A549 (cell line): ENCODE measurements around the gene EFHC1. TPM values are rescaled to one million over a fixed set of nuclear protein-coding genes. Genes with fewer than 3 reads are reported as not detected.
A peak's percentile ranks its signal among the peaks of the same experiment; 100 is the strongest.

ENCODE experiments used
- ATAC-seq, 2 experiments: fragments of 200-7000 bp in 1 of 2; fragments of >200 bp in 1 of 2; cut with Nextera tagmentation in 1 of 2; cut with Tn5 transposase in 1 of 2; 3 replicates each; pipeline versions ENCODE4 v1.8.0 to v1.9.1; 2018 to 2020; ENCODE audit warnings: mild to moderate bottlenecking in 1 of 2, moderate library complexity in 1 of 2
- CTCF ChIA-PET: fragments of 300-600 bp; sonication (Branson Sonifier 250); formaldehyde crosslinking; extraction: SDS; loops from one replicate; lab custom pipeline; 2021; ENCODE audit warnings: antibody characterized with exemption, inconsistent platforms; lab: Yijun Ruan, JAX
- POLR2A ChIA-PET: fragments of 350-600 bp; formaldehyde crosslinking; extraction: SDS; loops from one replicate; lab custom pipeline; 2021; ENCODE audit warnings: antibody characterized with exemption, inconsistent platforms; lab: Yijun Ruan, JAX
- DNase-seq, 2 experiments: peaks; one replicate each; pipeline versions ENCODE4 v3.0.0 to v3.0.0-alpha.2; 2011 to 2016; ENCODE audit warnings: low read depth in 1 of 2, low spot score in 1 of 2
- FAIRE-seq: peaks from 2 replicates; lab custom pipeline; 2011; peaks lifted over from hg19 to GRCh38; lab: Jason Lieb, UNC
- H3K27ac ChIP-seq, 2 experiments: fragments of >200 bp; sonication (Bioruptor Twin); formaldehyde crosslinking; 3 replicates each; pipeline ENCODE4 v1.5.1; 2016 to 2017
- H3K4me1 ChIP-seq: fragments of >200 bp; sonication (Bioruptor Twin); formaldehyde crosslinking; 3 replicates; pipeline ENCODE4 v1.6.1; 2016
- H3K4me2 ChIP-seq: fragments of >200 bp; sonication (Bioruptor Twin); formaldehyde crosslinking; 3 replicates; pipeline ENCODE4 v1.6.1; 2016
- H3K4me3 ChIP-seq: fragments of >200 bp; sonication (Bioruptor Twin); formaldehyde crosslinking; 3 replicates; pipeline ENCODE4 v1.5.1; 2016
- H3K9me3 ChIP-seq: fragments of >200 bp; sonication (Bioruptor Twin); formaldehyde crosslinking; 3 replicates; pipeline ENCODE4 v1.6.1; 2016
- CBX2 ChIP-seq: fragments of 200-600 bp; sonication (generic); IDR thresholded peaks from 2 replicates; pipeline ENCODE4 v1.6.1; 2016; ENCODE audit warnings: low read depth, mild to moderate bottlenecking, borderline replicate concordance
- CBX8 ChIP-seq: fragments of 200-600 bp; sonication (generic); IDR thresholded peaks from 2 replicates; pipeline ENCODE4 v1.6.1; 2016
- CEBPB ChIP-seq, 2 experiments: fragments of >200 bp in 1 of 2; sonication (Bioruptor Twin) in 1 of 2; formaldehyde crosslinking in 1 of 2; IDR thresholded peaks; 2 replicates each; pipeline ENCODE4 v1.6.1; 2012 to 2016
- EHF ChIP-seq: fragments of 250-450 bp; sonication (Bioruptor Pico); IDR thresholded peaks from 2 replicates; pipeline ENCODE4 v1.5.0; 2020; ENCODE audit warnings: mild to moderate bottlenecking
- EP300 ChIP-seq, 2 experiments: fragments of >200 bp; sonication (Bioruptor Twin); formaldehyde crosslinking; IDR thresholded peaks; 2 replicates in 1 of 2; 3 replicates in 1 of 2; pipeline ENCODE4 v1.6.1; 2016 to 2017
- FOSB ChIP-seq: fragments of 250-450 bp; sonication (Bioruptor Pico); IDR thresholded peaks from 2 replicates; pipeline ENCODE4 v1.5.0; 2020; ENCODE audit warnings: mild to moderate bottlenecking, moderate library complexity
- FOSL2 ChIP-seq, 2 experiments: fragments of 450-650 bp in 1 of 2; fragments of >200 bp in 1 of 2; sonication (Bioruptor Twin) in 1 of 2; formaldehyde crosslinking; IDR thresholded peaks; 2 replicates each; pipeline versions ENCODE4 v1.5.0 to v1.6.1; 2016 to 2020; ENCODE audit warnings: mild to moderate bottlenecking in 1 of 2, moderate library complexity in 1 of 2
- HOXB13 ChIP-seq: fragments of 250-450 bp; sonication (Bioruptor Pico); IDR thresholded peaks from 2 replicates; pipeline ENCODE4 v1.5.0; 2020; ENCODE audit warnings: low read depth, mild to moderate bottlenecking, moderate library complexity
- HOXB5 ChIP-seq: fragments of 250-450 bp; sonication (Bioruptor Pico); IDR thresholded peaks from 2 replicates; pipeline ENCODE4 v1.5.0; 2020; ENCODE audit warnings: mild to moderate bottlenecking, moderate library complexity
- JUNB ChIP-seq: fragments of >200 bp; sonication (Bioruptor Twin); formaldehyde crosslinking; IDR thresholded peaks from 2 replicates; pipeline ENCODE4 v1.6.1; 2016
- MAZ ChIP-seq: fragments of 150-350 bp; IDR thresholded peaks from 2 replicates; pipeline ENCODE4 v1.6.1; 2014; ENCODE audit warnings: antibody characterized with exemption, low read depth, low read length, borderline replicate concordance
- MYC ChIP-seq: IDR thresholded peaks from 2 replicates; pipeline ENCODE4 v1.6.1; 2012; ENCODE audit warnings: mild to moderate bottlenecking, inconsistent platforms, low read length, improper control_type of control experiment, borderline replicate concordance
- NFE2L2 ChIP-seq: fragments of 150-350 bp; conservative IDR thresholded peaks from 2 replicates; pipeline ENCODE4 v1.6.1; 2014; ENCODE audit warnings: low read length
- PHF8 ChIP-seq: fragments of 200-600 bp; sonication (generic); IDR thresholded peaks from 2 replicates; pipeline ENCODE4 v1.6.1; 2016; ENCODE audit warnings: low read depth, mild to moderate bottlenecking, antibody characterized with exemption, moderate library complexity, borderline replicate concordance
- POLR2A ChIP-seq: IDR thresholded peaks from 2 replicates; pipeline ENCODE4 v1.6.1; 2012; ENCODE audit warnings: mild to moderate bottlenecking, low read length
- RAD21 ChIP-seq, 2 experiments: fragments of >200 bp in 1 of 2; sonication (Bioruptor Twin) in 1 of 2; formaldehyde crosslinking in 1 of 2; IDR thresholded peaks in 1 of 2; conservative IDR thresholded peaks in 1 of 2; 2 replicates in 1 of 2; 3 replicates in 1 of 2; pipeline ENCODE4 v1.6.1; 2012 to 2018; ENCODE audit warnings: inconsistent platforms in 1 of 2
- RCOR1 ChIP-seq: fragments of 150-350 bp; IDR thresholded peaks from 2 replicates; pipeline ENCODE4 v1.6.1; 2014; ENCODE audit warnings: antibody characterized with exemption, low read length, low read depth
- RFX5 ChIP-seq: fragments of 450-650 bp; IDR thresholded peaks from 2 replicates; pipeline ENCODE4 v1.7.1; 2014; ENCODE audit warnings: antibody characterized with exemption, mild to moderate bottlenecking, moderate library complexity
- TFCP2L1 ChIP-seq: fragments of 250-450 bp; sonication (Bioruptor Pico); IDR thresholded peaks from 2 replicates; pipeline ENCODE4 v1.5.0; 2021; ENCODE audit warnings: mild to moderate bottlenecking
- TP53 ChIP-seq: fragments of 250-450 bp; sonication (Bioruptor Pico); IDR thresholded peaks from 2 replicates; pipeline ENCODE4 v1.5.0; 2021; ENCODE audit warnings: mild to moderate bottlenecking, moderate library complexity
- USF2 ChIP-seq: fragments of 450-650 bp; IDR thresholded peaks from 2 replicates; pipeline ENCODE4 v1.6.1; 2014; ENCODE audit warnings: antibody characterized with exemption
- ZC3H11A ChIP-seq: fragments of 450-650 bp; IDR thresholded peaks from 2 replicates; pipeline ENCODE4 v1.6.1; 2014; ENCODE audit warnings: antibody characterized with exemption, mild to moderate bottlenecking
- WGBS: methylation state at CpG from one replicate; pipeline ENCODE4 v1.1.6; 2017; ENCODE audit errors: missing lambda C conversion rate; 5-methylcytosine and 5-hydroxymethylcytosine counted together
- polyA plus RNA-seq, 4 experiments: library from polyadenylated mRNA; depleted of rRNA in 3 of 4; stranded (reverse); fragments of >200 nt; fragmentation: RNase III in 1 of 4; extraction: RNeasy Plus Mini Kit Qiagen cat#74134 plus additional on column Dnase treatment in 1 of 4; gene quantifications; 2 replicates in 3 of 4; 3 replicates in 1 of 4; pipeline ENCODE4 v1.2.3, GENCODE V29; 2011 to 2017
- TF ChIP-seq, protein P1 (sequence below): fragments of >200 bp; sonication (Bioruptor Twin); formaldehyde crosslinking; IDR thresholded peaks from 3 replicates; pipeline ENCODE4 v1.6.1; 2016
- TF ChIP-seq, protein P2 (sequence below): fragments of >200 bp; sonication (Bioruptor Twin); formaldehyde crosslinking; IDR thresholded peaks from 2 replicates; pipeline ENCODE4 v1.6.1; 2016
- TF ChIP-seq, protein P3 (sequence below): fragments of 250-450 bp; sonication (Bioruptor Pico); IDR thresholded peaks from 2 replicates; pipeline ENCODE4 v1.5.0; 2020; ENCODE audit warnings: low read depth, mild to moderate bottlenecking, moderate library complexity
- TF ChIP-seq, protein P4 (sequence below): fragments of 250-450 bp; sonication (Bioruptor Pico); IDR thresholded peaks from 2 replicates; pipeline ENCODE4 v1.5.0; 2021; ENCODE audit warnings: mild to moderate bottlenecking, moderate library complexity, borderline replicate concordance

The EFHC1 gene
- polyA plus RNA-seq, 2 of the 4 experiments (the other 2 are of a cell fraction): 14.0 to 46.7 TPM

DNA sequence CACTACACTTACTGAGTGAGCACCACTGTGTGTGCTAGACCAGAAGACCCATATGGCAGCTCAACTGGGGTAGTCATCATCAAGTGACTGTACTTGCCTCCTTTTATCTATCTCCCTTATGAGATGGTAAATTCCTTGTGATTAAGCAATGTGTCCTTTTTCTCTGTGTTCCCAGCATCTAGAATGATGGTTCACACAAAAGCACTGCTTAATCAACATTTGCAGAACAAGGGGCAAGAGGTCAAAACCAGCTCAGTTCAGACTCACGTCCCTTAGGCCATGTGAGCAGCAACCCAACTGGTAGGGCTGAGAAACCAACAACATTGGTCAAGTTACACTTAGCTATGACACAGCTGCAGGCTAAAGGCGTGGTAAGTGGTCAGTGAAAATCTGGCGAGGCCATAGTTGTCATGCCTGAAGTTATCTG lies 146.7 kb downstream of the EFHC1 start:
- H3K9me3 ChIP-seq: no peaks in the 10 kb centered on the region
- CTCF ChIA-PET: interaction anchor here (0.7 to 1.8 kb wide), 4 partner anchors 9 to 150 kb away, joined by 3 to 5 read pairs (median 4); partner anchors contain the start of gene TRAM2
- FAIRE-seq (no peak), DNase-seq (peak; percentile 5 to 83), ATAC-seq (peak; percentile 91 to 93)
- peak overlapping the region; percentile 67 to 69 for H3K27ac ChIP-seq
- POLR2A ChIA-PET: interaction anchor here (1.2 to 2.0 kb wide), 2 partner anchors 10 to 63 kb away, joined by 5 read pairs; partner anchors contain the start of gene TRAM2
- H3K4me3 ChIP-seq: no peak overlapping the region
- WGBS: 39% methylated on average over 3 of the region's 3 CpGs
- TF ChIP-seq CEBPB (IDR thresholded peaks at IDR 0.05): peak; percentile 71 to 83; a peak in 3 of 4 replicates
- no peak for TF ChIP-seq RCOR1
- TF ChIP-seq MYC: no peak
- TF ChIP-seq FOSL2 (IDR thresholded peaks at IDR 0.05): 0 out of 2 replicates have a peak, but pooled peaks have one; percentile 16
- peak; percentile 56; the same call in 1 of the 2 replicates for TF ChIP-seq FOSL2 (CRISPR knock-in tag; IDR thresholded peaks at IDR 0.05)
- TF ChIP-seq MAZ: no peak
- TF ChIP-seq HOXB13 (CRISPR knock-in tag): no peak
- peak; percentile 35 for TF ChIP-seq JUNB
- TF ChIP-seq EP300 (IDR thresholded peaks at IDR 0.05): peak in 1 of 2 experiments; percentile 54; a peak in 1 of 5 replicates
- TF ChIP-seq, protein P1, sequence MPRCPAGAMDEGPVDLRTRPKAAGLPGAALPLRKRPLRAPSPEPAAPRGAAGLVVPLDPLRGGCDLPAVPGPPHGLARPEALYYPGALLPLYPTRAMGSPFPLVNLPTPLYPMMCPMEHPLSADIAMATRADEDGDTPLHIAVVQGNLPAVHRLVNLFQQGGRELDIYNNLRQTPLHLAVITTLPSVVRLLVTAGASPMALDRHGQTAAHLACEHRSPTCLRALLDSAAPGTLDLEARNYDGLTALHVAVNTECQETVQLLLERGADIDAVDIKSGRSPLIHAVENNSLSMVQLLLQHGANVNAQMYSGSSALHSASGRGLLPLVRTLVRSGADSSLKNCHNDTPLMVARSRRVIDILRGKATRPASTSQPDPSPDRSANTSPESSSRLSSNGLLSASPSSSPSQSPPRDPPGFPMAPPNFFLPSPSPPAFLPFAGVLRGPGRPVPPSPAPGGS: no peak
- peak; percentile 19; the same call in 1 of the 2 replicates for TF ChIP-seq USF2
- no peak for TF ChIP-seq RFX5
- TF ChIP-seq POLR2A: no peak
- no peak for TF ChIP-seq RAD21 (conservative IDR thresholded peaks at IDR 0.05 in 1 of 2, IDR thresholded peaks at IDR 0.05 in 1 of 2)
- TF ChIP-seq, protein P2, sequence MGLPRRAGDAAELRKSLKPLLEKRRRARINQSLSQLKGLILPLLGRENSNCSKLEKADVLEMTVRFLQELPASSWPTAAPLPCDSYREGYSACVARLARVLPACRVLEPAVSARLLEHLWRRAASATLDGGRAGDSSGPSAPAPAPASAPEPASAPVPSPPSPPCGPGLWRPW: no peak
- TF ChIP-seq TP53: no peak
- TF ChIP-seq HOXB5 (CRISPR knock-in tag): no peak
- TF ChIP-seq, protein P3, sequence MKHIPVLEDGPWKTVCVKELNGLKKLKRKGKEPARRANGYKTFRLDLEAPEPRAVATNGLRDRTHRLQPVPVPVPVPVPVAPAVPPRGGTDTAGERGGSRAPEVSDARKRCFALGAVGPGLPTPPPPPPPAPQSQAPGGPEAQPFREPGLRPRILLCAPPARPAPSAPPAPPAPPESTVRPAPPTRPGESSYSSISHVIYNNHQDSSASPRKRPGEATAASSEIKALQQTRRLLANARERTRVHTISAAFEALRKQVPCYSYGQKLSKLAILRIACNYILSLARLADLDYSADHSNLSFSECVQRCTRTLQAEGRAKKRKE (CRISPR knock-in tag): no peak
- no peak for TF ChIP-seq EHF (CRISPR knock-in tag)
- H3K4me2 ChIP-seq: peak overlapping the region; percentile 65
- peaks cover 54% of the 10 kb centered on the region for H3K4me1 ChIP-seq

- no peak overlapping the region for H3K4me2 ChIP-seq
- H3K4me1 ChIP-seq: peaks cover 54% of the 10 kb centered on the region
- H3K4me3 ChIP-seq: no peak overlapping the region
- peak overlapping the region in 1 of 2 experiments; percentile 67; a peak in 4 of 6 replicates for H3K27ac ChIP-seq
- 91% methylated on average over 4 of the region's 4 CpGs for WGBS
- ChIA-PET POLR2A (no interaction called here), CTCF (no interaction called here)
- ATAC-seq: no peak
- FAIRE-seq: no peak
- no peak for DNase-seq
- TF ChIP-seq PHF8: no peak
- no peak for TF ChIP-seq USF2
- no peak for TF ChIP-seq EP300 (IDR thresholded peaks at IDR 0.05)
- no peak for TF ChIP-seq CEBPB (IDR thresholded peaks at IDR 0.05)
- no peak for TF ChIP-seq MYC
- TF ChIP-seq CBX8: no peak
- TF ChIP-seq ZC3H11A: no peak
- no peak for TF ChIP-seq FOSB (CRISPR knock-in tag)
- no peak for TF ChIP-seq TFCP2L1
- no peak for TF ChIP-seq CBX2
- TF ChIP-seq NFE2L2: no peak
- TF ChIP-seq, protein P4, sequence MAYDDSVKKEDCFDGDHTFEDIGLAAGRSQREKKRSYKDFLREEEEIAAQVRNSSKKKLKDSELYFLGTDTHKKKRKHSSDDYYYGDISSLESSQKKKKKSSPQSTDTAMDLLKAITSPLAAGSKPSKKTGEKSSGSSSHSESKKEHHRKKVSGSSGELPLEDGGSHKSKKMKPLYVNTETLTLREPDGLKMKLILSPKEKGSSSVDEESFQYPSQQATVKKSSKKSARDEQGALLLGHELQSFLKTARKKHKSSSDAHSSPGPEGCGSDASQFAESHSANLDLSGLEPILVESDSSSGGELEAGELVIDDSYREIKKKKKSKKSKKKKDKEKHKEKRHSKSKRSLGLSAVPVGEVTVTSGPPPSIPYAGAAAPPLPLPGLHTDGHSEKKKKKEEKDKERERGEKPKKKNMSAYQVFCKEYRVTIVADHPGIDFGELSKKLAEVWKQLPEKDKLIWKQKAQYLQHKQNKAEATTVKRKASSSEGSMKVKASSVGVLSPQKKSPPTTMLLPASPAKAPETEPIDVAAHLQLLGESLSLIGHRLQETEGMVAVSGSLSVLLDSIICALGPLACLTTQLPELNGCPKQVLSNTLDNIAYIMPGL (CRISPR knock-in tag): no peak
- no peaks in the 10 kb centered on the region for H3K9me3 ChIP-seq
These were observed 148.2 kb downstream of the EFHC1 start for GRCh38 chr6:52568320-52568719.
